HUES6 (cell line): Measurements from ENCODE around the gene SERTM2.
"Not testable (repeated sequence)": the region's sequence is repeated elsewhere in the genome, so short reads cannot be mapped to it uniquely, and the experiment has no call there.

ENCODE experiments used
- H3K27ac ChIP-seq: 2 replicates; pipeline ENCODE4 v1.7.0; 2013; ENCODE audit warnings: low read depth, mild to moderate bottlenecking, low read length, inconsistent platforms
- H3K27me3 ChIP-seq: 2 replicates; pipeline ENCODE4 v1.6.1; 2013; ENCODE audit warnings: low read length; ENCODE audit not compliant: control insufficient read depth, insufficient read depth
- H3K36me3 ChIP-seq: 2 replicates; pipeline ENCODE4 v1.6.1; 2013; ENCODE audit warnings: low read length; ENCODE audit not compliant: control insufficient read depth, insufficient read depth
- H3K4me1 ChIP-seq: 2 replicates; pipeline ENCODE4 v1.6.1; 2013; ENCODE audit warnings: low read length; ENCODE audit not compliant: control insufficient read depth, insufficient read depth
- H3K4me3 ChIP-seq: 2 replicates; pipeline ENCODE4 v1.5.1; 2013; ENCODE audit warnings: low read depth, low read length
- H3K9ac ChIP-seq: one replicate; pipeline ENCODE4 v1.6.1; 2013; ENCODE audit warnings: mild to moderate bottlenecking, low read length
- H3K9me3 ChIP-seq: 2 replicates; pipeline ENCODE4 v1.6.1; 2013; ENCODE audit warnings: low read depth, low read length; ENCODE audit not compliant: control insufficient read depth, insufficient read depth

SERTM2 gene

GRCh38 chrX:111504941-111505340, 6.5 kb upstream of the SERTM2 start:
- Histone ChIP-seq H3K9ac (no peak overlapping the region), H3K27me3 (peaks cover 3% of the 10 kb centered on the region; the same call in 1 of the 2 replicates), H3K9me3 (no peaks in the 10 kb centered on the region), H3K4me3 (no peak overlapping the region), H3K4me1 (no peaks in the 10 kb centered on the region), H3K36me3 (no peaks in the 10 kb centered on the region), H3K27ac (no peak overlapping the region)

- Histone ChIP-seq H3K9me3 (no peaks in the 10 kb centered on the region), H3K9ac (no peak overlapping the region), H3K27ac (no peak overlapping the region), H3K4me1 (peaks cover 2% of the 10 kb centered on the region; the same call in 1 of the 2 replicates), H3K27me3 (peaks cover 3% of the 10 kb centered on the region; the same call in 1 of the 2 replicates), H3K4me3 (no peak overlapping the region), H3K36me3 (no peaks in the 10 kb centered on the region)
Observed at GRCh38 chrX:111505783-111506182, 5.7 kb upstream of the SERTM2 start.

- no peak overlapping the region for H3K4me3 ChIP-seq
- no peaks in the 10 kb centered on the region for H3K36me3 ChIP-seq
- H3K9me3 ChIP-seq: no peaks in the 10 kb centered on the region
- H3K27me3 ChIP-seq: peaks cover 3% of the 10 kb centered on the region; the same call in 1 of the 2 replicates
- no peak overlapping the region for H3K27ac ChIP-seq
- H3K9ac ChIP-seq: no peak overlapping the region
- H3K4me1 ChIP-seq: peaks cover 12% of the 10 kb centered on the region
Observed at GRCh38 chrX:111506826-111507225, 4.6 kb upstream of the SERTM2 start.

GRCh38 chrX:111507933-111508332, 3.5 kb upstream of the SERTM2 start:
- Histone ChIP-seq H3K9me3 (no peaks in the 10 kb centered on the region), H3K36me3 (no peaks in the 10 kb centered on the region), H3K4me1 (peaks cover 22% of the 10 kb centered on the region), H3K27ac (no peak overlapping the region), H3K4me3 (no peak overlapping the region), H3K9ac (no peak overlapping the region), H3K27me3 (peaks cover 3% of the 10 kb centered on the region; the same call in 1 of the 2 replicates)

GRCh38 chrX:111515298-111515697, 3.9 kb downstream of the SERTM2 start:
- H3K36me3 ChIP-seq: no peaks in the 10 kb centered on the region
- peaks cover 48% of the 10 kb centered on the region for H3K4me1 ChIP-seq
- H3K27me3 ChIP-seq: no peaks in the 10 kb centered on the region; the same call in 1 of the 2 replicates
- no peak overlapping the region for H3K9ac ChIP-seq
- H3K4me3 ChIP-seq: no peak overlapping the region
- no peak overlapping the region for H3K27ac ChIP-seq
- H3K9me3 ChIP-seq: no peaks in the 10 kb centered on the region

- H3K4me3 ChIP-seq: no peak overlapping the region
- H3K27me3 ChIP-seq: no peaks in the 10 kb centered on the region
- no peak overlapping the region for H3K27ac ChIP-seq
- H3K36me3 ChIP-seq: no peaks in the 10 kb centered on the region
- no peaks in the 10 kb centered on the region for H3K9me3 ChIP-seq
- peaks cover 37% of the 10 kb centered on the region for H3K4me1 ChIP-seq
- H3K9ac ChIP-seq: no peak overlapping the region
Observed at GRCh38 chrX:111518667-111519066, 7.2 kb downstream of the SERTM2 start.

- Histone ChIP-seq H3K36me3 (no peaks in the 10 kb centered on the region), H3K27me3 (no peaks in the 10 kb centered on the region), H3K27ac (no peak overlapping the region), H3K9me3 (no peaks in the 10 kb centered on the region), H3K4me3 (no peak overlapping the region), H3K4me1 (peaks cover 37% of the 10 kb centered on the region), H3K9ac (no peak overlapping the region)
Observed at GRCh38 chrX:111519215-111519614, 7.8 kb downstream of the SERTM2 start.

GRCh38 chrX:111520506-111520905, 9.1 kb downstream of the SERTM2 start:
- Histone ChIP-seq H3K36me3 (no peaks in the 10 kb centered on the region), H3K4me3 (no peak overlapping the region), H3K9ac (no peak overlapping the region), H3K27ac (no peak overlapping the region), H3K4me1 (peaks cover 37% of the 10 kb centered on the region), H3K9me3 (no peaks in the 10 kb centered on the region), H3K27me3 (no peaks in the 10 kb centered on the region; the same call in 1 of the 2 replicates)

- H3K27ac ChIP-seq: no peak overlapping the region
- no peaks in the 10 kb centered on the region for H3K9me3 ChIP-seq
- H3K27me3 ChIP-seq: no peaks in the 10 kb centered on the region; the same call in 1 of the 2 replicates
- peaks cover 37% of the 10 kb centered on the region for H3K4me1 ChIP-seq
- no peak overlapping the region for H3K9ac ChIP-seq
- no peaks in the 10 kb centered on the region for H3K36me3 ChIP-seq
- H3K4me3 ChIP-seq: no peak overlapping the region
Observed at GRCh38 chrX:111521169-111521568, 9.7 kb downstream of the SERTM2 start.

GRCh38 chrX:111543212-111543741, 31.8 kb downstream of the SERTM2 start:
- H3K9ac ChIP-seq: peak overlapping the region; percentile 93
- peaks cover 15% of the 10 kb centered on the region for H3K4me1 ChIP-seq
- H3K27ac ChIP-seq: peak overlapping the region; percentile 96
- H3K27me3 ChIP-seq: no peaks in the 10 kb centered on the region
- H3K4me3 ChIP-seq: peak overlapping the region; percentile 57; the same call in 1 of the 2 replicates
- peaks cover 9% of the 10 kb centered on the region for H3K36me3 ChIP-seq
- peaks cover 14% of the 10 kb centered on the region; the same call in 1 of the 2 replicates for H3K9me3 ChIP-seq

- H3K9me3 ChIP-seq, H3K27me3 ChIP-seq: not testable (repeated sequence)
- Histone ChIP-seq H3K27ac (peak overlapping the region; percentile 89), H3K36me3 (peaks cover 41% of the 10 kb centered on the region), H3K9ac (peak overlapping the region; percentile 78), H3K4me3 (peak overlapping the region; percentile 46), H3K4me1 (peaks cover 22% of the 10 kb centered on the region)
Observed at GRCh38 chrX:111549235-111549634, 37.8 kb downstream of the SERTM2 start.
